KOPT-K1 (cell line): ENCODE measurements around the gene SBNO2.
A peak's percentile ranks its signal among the peaks of the same experiment; 100 is the strongest.
"Not testable (repeated sequence)": the region's sequence is repeated elsewhere in the genome, so short reads cannot be mapped to it uniquely, and the experiment has no call there.

Experiments used
- H3K27ac ChIP-seq: fragments of 200-600 bp; sonication (generic); 2 replicates; pipeline ENCODE4 v1.5.1; 2016; ENCODE audit warnings: antibody characterized with exemption, mild to moderate bottlenecking, low read depth, low read length; ENCODE audit not compliant: poor library complexity, severe bottlenecking
- H3K36me3 ChIP-seq: fragments of 200-600 bp; sonication (generic); 2 replicates; pipeline ENCODE4 v1.5.1; 2017; ENCODE audit warnings: antibody characterized with exemption, mild to moderate bottlenecking, low read length, moderate library complexity; ENCODE audit not compliant: insufficient read depth
- H3K9me3 ChIP-seq: fragments of 200-600 bp; sonication (generic); 2 replicates; pipeline ENCODE4 v1.5.1; 2017; ENCODE audit warnings: antibody characterized with exemption, low read length, mild to moderate bottlenecking; ENCODE audit not compliant: insufficient read depth, poor library complexity, severe bottlenecking

SBNO2 gene

DNA sequence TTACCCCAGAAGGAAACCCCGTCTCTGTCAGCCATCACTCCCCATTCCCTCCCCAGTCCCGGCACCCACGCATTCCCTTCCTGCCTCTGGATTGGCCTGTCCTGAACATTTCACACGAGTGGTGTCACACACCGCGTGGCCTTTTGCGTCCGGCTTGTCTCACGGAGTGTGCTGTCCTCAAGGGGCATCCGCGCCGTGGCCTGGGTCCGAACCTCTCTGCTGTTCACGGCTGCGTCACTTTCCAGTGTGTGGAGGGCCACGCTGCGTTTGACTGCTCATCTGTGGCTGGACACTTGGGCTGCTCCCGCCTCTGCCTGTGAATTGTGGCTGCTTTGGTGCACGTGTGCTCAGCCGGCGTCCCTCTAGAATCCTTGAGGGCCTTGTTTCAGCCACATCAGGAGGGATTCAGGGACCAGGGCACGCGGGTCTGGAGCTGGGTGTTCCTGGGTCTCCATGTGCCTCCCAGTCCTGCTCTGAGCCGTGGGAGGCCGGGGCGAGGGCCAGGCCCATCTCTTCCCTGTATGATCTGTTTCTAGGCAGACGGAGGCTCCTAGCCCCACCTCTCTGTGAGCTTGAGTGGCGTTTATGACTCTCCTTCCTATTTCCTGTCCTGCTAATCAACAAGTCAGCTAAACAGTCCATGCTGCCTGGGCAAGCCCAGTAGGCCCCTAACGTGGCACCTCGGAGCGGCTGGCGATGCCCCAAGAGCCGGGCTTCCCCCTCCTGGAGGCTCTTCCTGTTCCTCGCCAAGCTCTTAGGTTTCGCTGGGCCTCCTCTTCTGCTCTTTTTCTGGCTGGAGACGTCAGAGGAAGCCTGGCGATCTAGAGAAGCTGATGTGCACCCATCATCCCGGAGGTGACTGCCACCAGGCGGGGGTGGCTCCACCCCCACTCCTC, 39.6 kb upstream of the SBNO2 start:
- Histone ChIP-seq H3K27ac (no peak overlapping the region), H3K36me3 (peaks cover 59% of the 10 kb centered on the region), H3K9me3 (no peaks in the 10 kb centered on the region)

GRCh38 chr19:1211494-1212234, 37.6 kb upstream of the SBNO2 start:
- Histone ChIP-seq H3K27ac (no peak overlapping the region), H3K36me3 (peaks cover 68% of the 10 kb centered on the region)

GRCh38 chr19:1210227-1210538, 36.1 kb upstream of the SBNO2 start:
- H3K9me3 ChIP-seq = no peaks in the 10 kb centered on the region
- H3K36me3 ChIP-seq = peaks cover 61% of the 10 kb centered on the region
- H3K27ac ChIP-seq = no peak overlapping the region

More at GRCh38 chr19:1211494-1212234, 37.6 kb upstream of the SBNO2 start:
- no peaks in the 10 kb centered on the region for H3K9me3 ChIP-seq

DNA sequence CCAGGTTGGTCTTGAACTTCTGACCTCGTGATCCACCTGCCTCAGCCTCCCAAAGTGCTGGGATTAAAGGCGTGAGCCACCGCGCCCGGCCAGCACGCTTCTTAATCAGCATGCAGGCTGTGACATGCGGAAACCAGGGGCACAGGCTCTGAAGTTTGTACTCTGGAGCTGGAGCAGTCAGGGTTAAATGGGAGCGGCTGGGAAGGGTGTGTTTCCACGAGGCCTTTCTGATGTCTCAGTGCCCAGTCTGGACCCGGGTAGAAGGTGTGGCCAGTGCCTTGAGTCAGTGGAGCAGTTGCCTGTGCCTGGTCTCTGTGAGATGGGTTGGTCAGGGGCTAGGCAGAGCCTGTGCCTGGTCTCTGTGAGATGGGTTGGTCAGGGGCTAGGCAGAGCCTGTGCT, 34.8 kb upstream of the SBNO2 start:
- not testable (repeated sequence) for H3K9me3 ChIP-seq, H3K27ac ChIP-seq
- peaks cover 55% of the 10 kb centered on the region for H3K36me3 ChIP-seq

GRCh38 chr19:1206864-1207450, 32.9 kb upstream of the SBNO2 start:
- Histone ChIP-seq H3K9me3 (no peaks in the 10 kb centered on the region), H3K27ac (peak overlapping the region; percentile 69), H3K36me3 (peaks cover 40% of the 10 kb centered on the region)

GRCh38 chr19:1206150-1206863, 32.2 kb upstream of the SBNO2 start:
- H3K27ac ChIP-seq = peak overlapping the region; percentile 69

GRCh38 chr19:1205114-1206099, 31.3 kb upstream of the SBNO2 start, which contains the start of gene STK11:
TSS of gene STK11 (plus strand) at chr19:1205778. CDS start at chr19:1206914, 1,136 bp downstream.
- Histone ChIP-seq H3K27ac (peak within 1 kb of the TSS; percentile 69), H3K9me3 (no peaks in the 10 kb centered on the region), H3K36me3 (peaks cover 28% of the 10 kb centered on the region)

More at GRCh38 chr19:1206150-1206863, 32.2 kb upstream of the SBNO2 start:
- Histone ChIP-seq H3K36me3 (peaks cover 35% of the 10 kb centered on the region), H3K9me3 (no peaks in the 10 kb centered on the region)

DNA sequence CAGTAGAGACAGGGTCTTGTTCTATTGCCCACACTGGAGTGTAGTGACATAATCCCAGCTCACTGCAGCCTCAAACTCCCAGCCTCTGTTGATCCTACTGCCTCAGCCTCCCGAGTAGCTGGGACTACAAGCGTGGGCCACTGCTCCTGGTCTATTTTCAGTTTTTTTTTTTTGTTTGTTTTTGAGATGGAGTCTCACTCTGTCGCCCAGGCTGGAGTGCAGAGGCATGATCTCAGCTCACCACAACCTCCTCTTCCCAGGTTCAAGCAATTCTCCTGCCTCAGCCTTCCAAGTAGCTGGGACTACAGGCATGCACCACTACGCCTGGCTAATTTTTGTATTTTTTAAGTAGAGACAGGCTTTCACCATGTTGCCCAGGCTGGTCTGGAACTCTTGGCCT, 26.5 kb upstream of the SBNO2 start:
- H3K36me3 ChIP-seq, H3K9me3 ChIP-seq, H3K27ac ChIP-seq: not testable (repeated sequence)

DNA sequence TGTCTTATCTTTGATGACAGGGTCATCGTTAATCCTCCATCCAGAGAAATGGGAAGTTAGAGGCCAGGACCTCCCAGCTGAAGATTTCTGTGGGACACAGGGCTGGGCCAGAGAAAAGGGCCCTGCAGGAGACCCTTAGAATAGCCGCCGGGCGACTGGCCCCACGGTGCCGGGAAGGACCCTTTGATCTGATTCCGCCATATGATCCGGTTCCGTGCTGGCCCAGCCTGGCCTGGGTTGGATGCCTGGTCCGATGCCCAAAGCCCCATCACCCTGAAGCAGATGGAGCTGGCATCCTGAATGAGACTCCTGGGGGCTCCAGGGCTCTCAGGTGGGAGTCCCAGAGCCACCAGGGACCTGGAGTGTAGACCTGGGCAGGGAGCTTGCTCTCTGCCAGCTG, 25.5 kb upstream of the SBNO2 start:
- H3K27ac ChIP-seq = no peak overlapping the region

DNA sequence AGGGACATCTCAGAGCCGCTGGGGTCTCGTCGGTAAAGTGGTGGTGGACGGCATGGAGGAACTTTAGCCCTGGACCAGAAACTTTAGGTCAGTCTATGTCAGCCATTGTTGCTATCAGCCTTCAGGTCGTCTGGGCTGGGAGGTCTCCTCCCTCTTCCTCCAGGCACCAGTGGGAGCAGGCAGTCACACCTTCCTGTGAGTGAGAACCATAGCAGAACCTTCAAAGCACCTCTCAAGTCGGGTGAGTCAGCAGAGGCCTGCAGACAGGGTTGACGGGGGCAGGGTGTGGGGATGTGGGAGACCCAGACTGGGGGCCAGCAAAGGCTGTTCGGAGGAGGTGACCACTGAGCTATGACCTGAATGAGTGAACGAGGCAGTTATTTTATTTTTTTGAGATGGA, 15.4 kb upstream of the SBNO2 start:
- Histone ChIP-seq H3K36me3 (no peaks in the 10 kb centered on the region), H3K9me3 (no peaks in the 10 kb centered on the region), H3K27ac (peak overlapping the region; percentile 5)

More for the DNA sequence above, 25.5 kb upstream of the SBNO2 start:
- no peaks in the 10 kb centered on the region for H3K36me3 ChIP-seq
- no peaks in the 10 kb centered on the region for H3K9me3 ChIP-seq

DNA sequence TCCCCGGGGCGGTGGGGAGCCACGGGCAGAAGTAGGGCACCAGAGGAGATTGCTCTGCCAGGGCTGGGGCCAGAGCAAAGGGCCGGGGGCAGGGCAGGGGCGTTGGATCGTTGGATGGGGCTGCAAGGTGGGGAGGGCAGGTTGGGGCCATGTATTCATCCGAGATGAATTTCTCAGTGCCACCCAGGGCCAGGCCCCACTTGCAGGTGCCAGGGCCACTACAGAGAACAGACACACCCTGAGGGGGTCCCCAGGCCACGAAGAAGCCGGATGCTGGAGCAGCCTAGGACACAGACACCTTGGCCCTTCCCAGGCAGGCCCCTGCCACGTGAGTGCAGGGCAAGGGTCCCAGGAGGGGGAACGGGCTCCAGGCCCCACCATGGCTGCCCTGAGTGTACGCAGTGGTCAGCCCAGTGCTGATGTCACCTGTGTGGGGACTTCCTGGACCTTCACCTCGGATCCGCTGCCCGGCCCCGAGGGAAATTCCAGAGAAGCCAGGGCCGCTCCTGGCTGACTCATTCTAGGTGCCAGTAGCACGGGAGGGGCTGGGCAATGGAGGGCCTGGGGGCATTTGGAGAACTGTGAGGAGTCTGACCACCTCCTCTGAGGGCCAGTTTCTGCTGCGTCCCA, 9.6 kb upstream of the SBNO2 start:
- no peaks in the 10 kb centered on the region for H3K9me3 ChIP-seq
- H3K36me3 ChIP-seq = no peaks in the 10 kb centered on the region
- H3K27ac ChIP-seq = no peak overlapping the region

- Histone ChIP-seq H3K27ac (no peak overlapping the region), H3K9me3 (no peaks in the 10 kb centered on the region), H3K36me3 (no peaks in the 10 kb centered on the region)
Observed at GRCh38 chr19:1182727-1183126, 8.7 kb upstream of the SBNO2 start.

- no peaks in the 10 kb centered on the region for H3K9me3 ChIP-seq
- no peaks in the 10 kb centered on the region for H3K36me3 ChIP-seq
- no peak overlapping the region for H3K27ac ChIP-seq
Observed at GRCh38 chr19:1182068-1182467, 8.0 kb upstream of the SBNO2 start.
